Measurements from ENCODE around the gene DNAL1. TPM values are rescaled to one million over a fixed set of nuclear protein-coding genes. Genes with fewer than 3 reads are reported as not detected.

DNAL1 gene
- total RNA-seq, 1 experiment from 2014 or later: 14.3 TPM

- ATAC-seq (no peak), DNase-seq (ENCODE audit: low spot score) (no peak)
- no peak overlapping the region for H3K27ac Mint-ChIP-seq
- TF ChIP-seq ESRRA (CRISPR knock-in tag; IDR thresholded peaks at IDR 0.05; ENCODE audit: borderline replicate concordance) (no peak), ZNF671 (CRISPR knock-in tag; IDR thresholded peaks at IDR 0.05) (no peak), FOXJ3 (CRISPR knock-in tag; IDR thresholded peaks at IDR 0.05; ENCODE audit: borderline replicate concordance) (no peak), TP53 (CRISPR knock-in tag; IDR thresholded peaks at IDR 0.05) (no peak), IRF2 (CRISPR knock-in tag; IDR thresholded peaks at IDR 0.05; ENCODE audit: borderline replicate concordance, low read depth) (no peak), ZBTB21 (CRISPR knock-in tag; IDR thresholded peaks at IDR 0.05; ENCODE audit: borderline replicate concordance) (no peak)
- TF ChIP-seq, protein P1, sequence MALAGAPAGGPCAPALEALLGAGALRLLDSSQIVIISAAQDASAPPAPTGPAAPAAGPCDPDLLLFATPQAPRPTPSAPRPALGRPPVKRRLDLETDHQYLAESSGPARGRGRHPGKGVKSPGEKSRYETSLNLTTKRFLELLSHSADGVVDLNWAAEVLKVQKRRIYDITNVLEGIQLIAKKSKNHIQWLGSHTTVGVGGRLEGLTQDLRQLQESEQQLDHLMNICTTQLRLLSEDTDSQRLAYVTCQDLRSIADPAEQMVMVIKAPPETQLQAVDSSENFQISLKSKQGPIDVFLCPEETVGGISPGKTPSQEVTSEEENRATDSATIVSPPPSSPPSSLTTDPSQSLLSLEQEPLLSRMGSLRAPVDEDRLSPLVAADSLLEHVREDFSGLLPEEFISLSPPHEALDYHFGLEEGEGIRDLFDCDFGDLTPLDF (CRISPR knock-in tag; IDR thresholded peaks at IDR 0.05): no peak
- TF ChIP-seq, protein P2, sequence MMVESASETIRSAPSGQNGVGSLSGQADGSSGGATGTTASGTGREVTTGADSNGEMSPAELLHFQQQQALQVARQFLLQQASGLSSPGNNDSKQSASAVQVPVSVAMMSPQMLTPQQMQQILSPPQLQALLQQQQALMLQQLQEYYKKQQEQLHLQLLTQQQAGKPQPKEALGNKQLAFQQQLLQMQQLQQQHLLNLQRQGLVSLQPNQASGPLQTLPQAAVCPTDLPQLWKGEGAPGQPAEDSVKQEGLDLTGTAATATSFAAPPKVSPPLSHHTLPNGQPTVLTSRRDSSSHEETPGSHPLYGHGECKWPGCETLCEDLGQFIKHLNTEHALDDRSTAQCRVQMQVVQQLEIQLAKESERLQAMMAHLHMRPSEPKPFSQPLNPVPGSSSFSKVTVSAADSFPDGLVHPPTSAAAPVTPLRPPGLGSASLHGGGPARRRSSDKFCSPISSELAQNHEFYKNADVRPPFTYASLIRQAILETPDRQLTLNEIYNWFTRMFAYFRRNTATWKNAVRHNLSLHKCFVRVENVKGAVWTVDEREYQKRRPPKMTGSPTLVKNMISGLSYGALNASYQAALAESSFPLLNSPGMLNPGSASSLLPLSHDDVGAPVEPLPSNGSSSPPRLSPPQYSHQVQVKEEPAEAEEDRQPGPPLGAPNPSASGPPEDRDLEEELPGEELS (CRISPR knock-in tag; IDR thresholded peaks at IDR 0.05): no peak
- peaks cover 3% of the 10 kb centered on the region; the same call in 1 of the 2 replicates for H3K9me3 Mint-ChIP-seq
- peaks cover 4% of the 10 kb centered on the region for H3K36me3 Mint-ChIP-seq
- H3K27me3 Mint-ChIP-seq (ENCODE audit: low read depth): no peaks in the 10 kb centered on the region
- no peaks in the 10 kb centered on the region for H3K4me1 Mint-ChIP-seq
- no peak overlapping the region for H3K4me3 Mint-ChIP-seq
- ChIA-PET CTCF (no interaction called here), POLR2A (no interaction called here)
These were observed 40.5 kb downstream of the DNAL1 start for GRCh38 chr14:73685328-73685727.

GRCh38 chr14:73686901-73687300 is 42.1 kb downstream of the DNAL1 start:
- DNase-seq (ENCODE audit: low spot score) (no peak), ATAC-seq (no peak)
- ChIA-PET POLR2A (no interaction called here), CTCF (no interaction called here)
- H3K4me3 Mint-ChIP-seq: no peak overlapping the region
- H3K27me3 Mint-ChIP-seq (ENCODE audit: low read depth): no peaks in the 10 kb centered on the region
- peaks cover 9% of the 10 kb centered on the region for H3K36me3 Mint-ChIP-seq
- H3K9me3 Mint-ChIP-seq: peaks cover 3% of the 10 kb centered on the region; the same call in 1 of the 2 replicates
- no peaks in the 10 kb centered on the region for H3K4me1 Mint-ChIP-seq
- H3K27ac Mint-ChIP-seq: no peak overlapping the region
- TF ChIP-seq JUN (CRISPR knock-in tag; IDR thresholded peaks at IDR 0.05): no peak
- TF ChIP-seq, protein P3, sequence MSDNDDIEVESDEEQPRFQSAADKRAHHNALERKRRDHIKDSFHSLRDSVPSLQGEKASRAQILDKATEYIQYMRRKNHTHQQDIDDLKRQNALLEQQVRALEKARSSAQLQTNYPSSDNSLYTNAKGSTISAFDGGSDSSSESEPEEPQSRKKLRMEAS (CRISPR knock-in tag; IDR thresholded peaks at IDR 0.05): no peak
- no peak for TF ChIP-seq GTF2I (CRISPR knock-in tag; conservative IDR thresholded peaks at IDR 0.05)
- no peak for TF ChIP-seq SP1 (CRISPR knock-in tag; conservative IDR thresholded peaks at IDR 0.05)
- no peak for TF ChIP-seq ZNF532 (CRISPR knock-in tag; IDR thresholded peaks at IDR 0.05; ENCODE audit: borderline replicate concordance)
- TF ChIP-seq ESRRA (CRISPR knock-in tag; IDR thresholded peaks at IDR 0.05; ENCODE audit: borderline replicate concordance): no peak
- TF ChIP-seq PRRX2 (CRISPR knock-in tag; IDR thresholded peaks at IDR 0.05): no peak
- TF ChIP-seq IRF2 (CRISPR knock-in tag; IDR thresholded peaks at IDR 0.05; ENCODE audit: borderline replicate concordance, low read depth): no peak
- TF ChIP-seq ZNF423 (CRISPR knock-in tag; IDR thresholded peaks at IDR 0.05): no peak
- no peak for TF ChIP-seq NR1H2 (CRISPR knock-in tag; IDR thresholded peaks at IDR 0.05)
- TF ChIP-seq TCF7 (CRISPR knock-in tag; IDR thresholded peaks at IDR 0.05; ENCODE audit: low read depth): no peak
- no peak for TF ChIP-seq NR2C2 (CRISPR knock-in tag; IDR thresholded peaks at IDR 0.05)
- TF ChIP-seq CTCF (IDR thresholded peaks at IDR 0.05): no peak
- TF ChIP-seq, protein P4, sequence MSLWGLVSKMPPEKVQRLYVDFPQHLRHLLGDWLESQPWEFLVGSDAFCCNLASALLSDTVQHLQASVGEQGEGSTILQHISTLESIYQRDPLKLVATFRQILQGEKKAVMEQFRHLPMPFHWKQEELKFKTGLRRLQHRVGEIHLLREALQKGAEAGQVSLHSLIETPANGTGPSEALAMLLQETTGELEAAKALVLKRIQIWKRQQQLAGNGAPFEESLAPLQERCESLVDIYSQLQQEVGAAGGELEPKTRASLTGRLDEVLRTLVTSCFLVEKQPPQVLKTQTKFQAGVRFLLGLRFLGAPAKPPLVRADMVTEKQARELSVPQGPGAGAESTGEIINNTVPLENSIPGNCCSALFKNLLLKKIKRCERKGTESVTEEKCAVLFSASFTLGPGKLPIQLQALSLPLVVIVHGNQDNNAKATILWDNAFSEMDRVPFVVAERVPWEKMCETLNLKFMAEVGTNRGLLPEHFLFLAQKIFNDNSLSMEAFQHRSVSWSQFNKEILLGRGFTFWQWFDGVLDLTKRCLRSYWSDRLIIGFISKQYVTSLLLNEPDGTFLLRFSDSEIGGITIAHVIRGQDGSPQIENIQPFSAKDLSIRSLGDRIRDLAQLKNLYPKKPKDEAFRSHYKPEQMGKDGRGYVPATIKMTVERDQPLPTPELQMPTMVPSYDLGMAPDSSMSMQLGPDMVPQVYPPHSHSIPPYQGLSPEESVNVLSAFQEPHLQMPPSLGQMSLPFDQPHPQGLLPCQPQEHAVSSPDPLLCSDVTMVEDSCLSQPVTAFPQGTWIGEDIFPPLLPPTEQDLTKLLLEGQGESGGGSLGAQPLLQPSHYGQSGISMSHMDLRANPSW (CRISPR knock-in tag; conservative IDR thresholded peaks at IDR 0.05; ENCODE audit: low read depth): no peak
- no peak for TF ChIP-seq ELF4 (CRISPR knock-in tag; IDR thresholded peaks at IDR 0.05; ENCODE audit: low read depth)
